Right ventricle myocardium superior (tissue), 1 donor: ENCODE results near the gene CACNA1I. TPM values are rescaled to one million over a fixed set of nuclear protein-coding genes. Genes with fewer than 3 reads are reported as not detected.

Source experiments
- ATAC-seq: fragments of 200-7000 bp; cut with Tn5 transposase; one replicate; pipeline ENCODE4 v1.9.1; 2020; ENCODE audit warnings: mild to moderate bottlenecking; ENCODE audit not compliant: poor library complexity
- DNase-seq: peaks from one replicate; pipeline ENCODE4 v3.0.0-alpha.2; 2020
- intact Hi-C: fragments of 100-400 bp; cut with DNase I; formaldehyde crosslinking; loops from one replicate; pipeline ENCODE4 v1.11.2; 2022
- total RNA-seq: library from RNA; stranded (reverse); fragmentation: NEBNext Ultra II Directional; extraction: Animal tissue kit (Norgen Biotek cat#: 25700); gene quantifications from one replicate; pipeline ENCODE4 v1.2.1, GENCODE V29; 2021
- donor health status: DM: no; HTN: yes; CAD: no; lungs with severe emphysema.

The CACNA1I gene
- total RNA-seq, 1 donor from 2014 or later: 0.03 TPM

DNA sequence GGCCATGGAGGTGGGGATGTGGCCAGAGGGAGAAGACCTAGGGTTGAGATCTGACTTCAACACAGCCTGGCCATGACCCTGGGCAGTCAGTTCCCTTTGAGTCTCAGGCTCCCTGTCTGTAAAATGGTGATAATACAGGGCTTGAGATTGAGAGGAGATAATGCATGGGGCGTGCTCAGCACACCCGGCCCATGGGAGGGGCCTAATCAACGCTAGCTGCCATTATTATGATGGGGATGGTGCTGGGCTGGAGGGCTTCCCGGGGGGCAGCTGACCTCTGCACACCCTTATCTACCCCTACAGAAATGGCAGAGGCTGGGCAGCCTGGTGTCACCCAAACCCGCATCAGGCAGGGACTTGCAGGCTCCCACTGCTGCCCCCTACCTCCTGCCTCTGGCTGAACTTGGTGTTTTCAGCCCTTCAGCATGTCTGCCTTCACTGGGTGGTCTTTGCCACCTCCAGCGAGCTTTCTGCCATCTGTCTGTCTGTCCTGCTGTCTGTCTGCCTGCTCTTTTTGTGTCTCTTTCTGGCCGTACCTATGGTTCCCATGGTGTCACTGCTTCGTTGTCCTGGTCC is 84.5 kb downstream of the CACNA1I start:
- DNase-seq (no peak), ATAC-seq (no peak)
- intact Hi-C loops: no loop called here

GRCh38 chr22:39655831-39656230 is 85.3 kb downstream of the CACNA1I start:
- no peak for ATAC-seq
- DNase-seq: no peak
- intact Hi-C loops: no loop called here

DNA sequence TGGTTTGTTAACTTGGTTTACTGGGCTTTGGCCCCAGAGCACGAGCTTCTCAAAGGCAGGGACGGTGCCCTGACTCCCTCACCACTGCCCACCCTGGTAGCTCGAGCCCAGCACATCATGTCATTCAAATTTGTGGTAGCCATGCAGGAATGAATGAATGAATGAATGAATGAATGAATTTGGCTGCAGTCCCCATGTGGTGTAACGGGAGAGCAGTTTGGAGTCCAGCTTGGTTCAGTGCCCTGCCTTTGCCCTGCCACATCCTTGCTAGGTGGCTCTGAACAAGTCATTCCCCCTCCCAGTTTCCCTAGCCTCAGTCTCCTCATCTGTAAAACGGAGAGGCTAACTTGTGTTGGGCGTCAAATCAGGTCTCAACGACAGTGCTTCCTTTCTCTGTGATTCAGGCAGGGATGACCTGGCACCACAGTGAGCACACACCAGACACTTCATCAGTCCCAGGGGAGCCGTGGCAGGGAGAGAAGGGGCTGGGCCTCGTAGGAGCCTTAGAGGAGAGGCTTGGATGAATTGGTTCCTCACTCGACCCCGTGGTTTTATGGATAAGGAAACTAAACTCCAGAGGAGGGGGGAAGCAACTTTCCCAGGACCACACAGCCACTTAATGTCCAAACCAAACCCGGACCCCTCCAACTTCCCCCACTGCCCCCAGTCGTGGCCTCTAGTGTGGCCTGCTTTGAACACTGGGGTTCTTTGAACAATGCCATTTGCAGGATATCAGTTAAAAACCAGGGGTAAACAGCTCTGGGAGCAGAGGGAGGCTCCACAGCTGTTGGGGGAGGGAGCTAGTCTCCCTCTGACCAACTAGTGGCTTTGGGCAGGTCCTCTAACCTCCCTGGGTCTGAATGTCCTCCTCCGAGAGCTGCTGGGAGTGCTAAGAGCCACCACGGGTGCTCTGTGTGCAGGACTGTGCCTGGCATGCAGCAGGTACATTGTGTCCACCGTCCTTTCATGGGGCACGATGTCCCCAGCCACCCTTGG is 86.2 kb downstream of the CACNA1I start:
- DNase-seq (no peak), ATAC-seq (no peak)
- intact Hi-C loops: no loop called here

DNA sequence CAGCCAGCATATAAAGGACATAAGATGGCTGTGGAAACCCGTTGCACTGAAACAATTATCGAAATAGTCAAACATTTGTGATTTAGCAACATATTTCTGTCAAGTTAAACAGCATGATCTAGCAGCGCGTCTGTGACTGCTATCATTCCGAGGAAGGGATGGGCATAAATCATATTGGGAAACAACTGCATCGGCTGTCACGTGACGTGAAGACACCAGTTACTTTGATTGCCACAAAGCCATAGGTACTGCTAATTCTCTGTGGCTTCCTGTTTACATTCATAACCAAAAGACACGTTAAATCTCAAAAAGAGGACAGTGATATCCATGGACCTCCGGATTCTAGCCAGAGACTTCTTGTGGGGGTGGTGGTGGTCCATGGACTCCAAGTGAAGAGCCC is 87.8 kb downstream of the CACNA1I start:
- DNase-seq: no peak
- no peak for ATAC-seq
- intact Hi-C loops: no loop called here

GRCh38 chr22:39658806-39659463 is 88.4 kb downstream of the CACNA1I start:
- DNase-seq: no peak
- ATAC-seq: no peak
- intact Hi-C loops: no loop called here

GRCh38 chr22:39661501-39661841 is 90.9 kb downstream of the CACNA1I start:
- DNase-seq (no peak), ATAC-seq (no peak)
- intact Hi-C loops: no loop called here

DNA sequence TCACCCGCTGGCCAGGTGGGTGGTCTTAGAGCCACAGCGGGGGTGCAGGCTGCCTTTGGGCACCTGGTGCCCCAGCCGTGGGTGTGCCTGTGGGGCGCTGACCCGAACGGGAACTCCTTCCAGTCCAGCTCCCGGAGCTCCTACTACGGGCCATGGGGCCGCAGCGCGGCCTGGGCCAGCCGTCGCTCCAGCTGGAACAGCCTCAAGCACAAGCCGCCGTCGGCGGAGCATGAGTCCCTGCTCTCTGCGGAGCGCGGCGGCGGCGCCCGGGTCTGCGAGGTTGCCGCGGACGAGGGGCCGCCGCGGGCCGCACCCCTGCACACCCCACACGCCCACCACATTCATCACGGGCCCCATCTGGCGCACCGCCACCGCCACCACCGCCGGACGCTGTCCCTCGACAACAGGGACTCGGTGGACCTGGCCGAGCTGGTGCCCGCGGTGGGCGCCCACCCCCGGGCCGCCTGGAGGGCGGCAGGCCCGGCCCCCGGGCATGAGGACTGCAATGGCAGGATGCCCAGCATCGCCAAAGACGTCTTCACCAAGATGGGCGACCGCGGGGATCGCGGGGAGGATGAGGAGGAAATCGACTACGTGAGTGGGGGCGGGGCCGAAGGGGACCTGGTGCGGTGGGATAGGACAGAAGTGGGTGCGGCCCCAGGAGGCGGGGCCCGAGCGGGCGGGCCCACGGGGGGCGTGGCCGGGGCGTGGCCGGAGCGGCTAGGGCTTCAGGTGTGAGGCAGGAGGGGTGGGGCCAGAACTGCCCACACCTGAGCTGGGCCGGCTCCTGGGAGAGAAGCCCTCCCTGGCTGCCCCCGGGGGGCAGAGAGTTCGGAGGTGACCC is 91.5 kb downstream of the CACNA1I start:
- no peak for DNase-seq
- no peak for ATAC-seq
- intact Hi-C loops: no loop called here

GRCh38 chr22:39662686-39663052 is 92.1 kb downstream of the CACNA1I start:
- DNase-seq (no peak), ATAC-seq (no peak)

GRCh38 chr22:39663751-39664150 is 93.2 kb downstream of the CACNA1I start:
- ATAC-seq (no peak), DNase-seq (no peak)
- intact Hi-C loops: no loop called here

More at GRCh38 chr22:39662686-39663052, 92.1 kb downstream of the CACNA1I start:
- intact Hi-C loops: no loop called here

GRCh38 chr22:39664485-39665200 is 94.1 kb downstream of the CACNA1I start:
- ATAC-seq: no peak
- intact Hi-C loops: no loop called here
- no peak for DNase-seq

DNA sequence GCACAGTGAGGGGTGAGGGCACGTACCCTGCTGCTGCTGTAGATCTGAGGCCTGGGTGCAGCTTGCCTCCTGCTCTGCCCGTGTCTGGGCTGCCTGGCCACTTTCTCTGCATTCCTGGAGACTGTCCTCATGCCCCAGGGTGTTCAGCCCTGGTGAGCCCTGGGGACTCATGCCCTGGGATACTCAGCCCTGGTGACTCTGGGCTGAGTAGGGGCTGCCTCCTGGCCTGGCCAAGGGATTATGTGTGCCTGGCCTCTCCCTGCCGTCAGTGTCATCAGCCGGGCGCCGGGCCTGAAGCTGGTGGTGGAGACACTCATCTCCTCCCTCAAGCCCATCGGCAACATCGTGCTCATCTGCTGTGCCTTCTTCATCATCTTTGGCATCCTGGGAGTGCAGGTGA is 94.7 kb downstream of the CACNA1I start:
- DNase-seq (no peak), ATAC-seq (no peak)
- intact Hi-C loops: no loop called here

- DNase-seq (no peak), ATAC-seq (no peak)
- intact Hi-C loops: no loop called here
Measured at GRCh38 chr22:39665661-39666431, 95.3 kb downstream of the CACNA1I start.

GRCh38 chr22:39666495-39666894 is 95.9 kb downstream of the CACNA1I start:
- intact Hi-C loops: no loop called here
- DNase-seq (no peak), ATAC-seq (no peak)

DNA sequence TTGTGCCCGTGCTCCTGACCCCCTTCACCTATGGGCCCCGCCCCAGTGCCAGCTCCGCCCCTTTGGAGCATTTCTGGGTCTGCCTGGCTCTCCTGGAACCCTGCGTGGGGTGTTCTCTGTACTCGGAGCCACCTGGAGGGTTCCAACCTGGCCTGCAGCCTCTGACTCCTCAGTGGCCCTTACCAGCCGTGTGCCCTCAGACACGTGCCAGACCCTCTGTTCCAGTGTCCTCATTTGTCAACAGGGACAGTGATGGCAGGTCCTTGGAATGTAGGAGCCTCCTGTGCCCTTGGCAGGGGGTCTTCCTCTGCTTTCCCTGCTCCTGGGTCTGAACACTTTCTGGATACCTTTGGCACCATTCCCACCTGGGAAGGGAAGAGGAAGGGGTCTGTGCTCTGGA is 96.4 kb downstream of the CACNA1I start:
- intact Hi-C loops: no loop called here
- no peak for ATAC-seq

DNA sequence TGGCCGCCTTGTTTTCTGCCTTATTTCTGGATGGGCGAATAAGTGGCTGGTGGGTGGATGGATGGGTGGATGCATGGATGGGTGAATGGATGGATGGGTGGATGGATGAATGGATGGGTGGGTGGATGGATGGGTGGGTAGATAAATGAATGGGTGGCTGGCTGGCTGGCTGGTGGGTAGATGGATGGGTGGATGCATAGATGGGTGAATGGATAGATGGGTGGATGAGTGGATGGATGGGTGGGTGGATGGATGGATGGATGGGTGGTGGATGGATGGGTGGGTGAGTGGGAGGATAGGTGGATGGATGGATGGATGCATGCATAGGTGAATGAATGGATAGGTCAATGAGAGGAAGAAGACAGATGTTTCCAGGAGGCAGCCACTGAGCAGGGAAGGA is 98.9 kb downstream of the CACNA1I start:
- DNase-seq (no peak), ATAC-seq (no peak)
- intact Hi-C loops: no loop called here

More for the DNA sequence above, 96.4 kb downstream of the CACNA1I start:
- no peak for DNase-seq

DNA sequence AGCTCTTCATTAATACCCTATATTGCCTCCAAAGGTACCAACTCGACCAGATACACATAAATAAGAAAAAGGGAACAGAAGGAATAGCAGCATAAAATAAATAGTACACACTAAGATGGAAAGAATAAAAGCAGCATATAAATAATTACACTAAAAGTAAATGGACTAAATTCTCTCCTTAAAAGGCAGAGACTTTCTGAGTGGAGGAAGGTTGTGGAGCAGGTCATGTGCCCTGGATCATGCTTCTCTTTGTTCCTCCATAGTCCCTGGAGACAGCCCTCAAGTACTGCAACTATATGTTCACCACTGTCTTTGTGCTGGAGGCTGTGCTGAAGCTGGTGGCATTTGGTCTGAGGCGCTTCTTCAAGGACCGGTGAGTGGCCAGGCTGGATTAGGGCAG is 101.4 kb downstream of the CACNA1I start:
- ATAC-seq (no peak), DNase-seq (no peak)
- intact Hi-C loops: no loop called here

DNA sequence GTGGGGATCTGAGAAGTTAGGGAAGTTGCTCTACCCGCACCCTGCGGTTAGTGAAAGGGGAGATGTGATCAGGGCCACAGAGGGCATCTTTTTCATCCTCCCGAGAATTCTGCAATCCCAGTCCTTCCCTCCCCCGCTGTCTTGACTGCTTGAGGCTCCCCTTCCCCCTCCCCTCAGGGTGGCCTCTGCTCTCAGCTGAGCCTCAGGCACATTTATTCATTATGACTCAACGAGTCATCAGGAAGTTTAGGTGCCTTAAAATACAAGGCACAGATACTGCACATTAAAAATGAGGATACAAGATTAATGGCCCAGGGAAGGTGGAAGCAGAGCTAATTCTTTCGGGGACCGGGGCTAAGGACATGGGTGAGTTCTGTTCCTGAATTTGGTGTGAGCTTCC is 104.0 kb downstream of the CACNA1I start:
- intact Hi-C loops: no loop called here
- no peak for DNase-seq
- ATAC-seq: no peak

DNA sequence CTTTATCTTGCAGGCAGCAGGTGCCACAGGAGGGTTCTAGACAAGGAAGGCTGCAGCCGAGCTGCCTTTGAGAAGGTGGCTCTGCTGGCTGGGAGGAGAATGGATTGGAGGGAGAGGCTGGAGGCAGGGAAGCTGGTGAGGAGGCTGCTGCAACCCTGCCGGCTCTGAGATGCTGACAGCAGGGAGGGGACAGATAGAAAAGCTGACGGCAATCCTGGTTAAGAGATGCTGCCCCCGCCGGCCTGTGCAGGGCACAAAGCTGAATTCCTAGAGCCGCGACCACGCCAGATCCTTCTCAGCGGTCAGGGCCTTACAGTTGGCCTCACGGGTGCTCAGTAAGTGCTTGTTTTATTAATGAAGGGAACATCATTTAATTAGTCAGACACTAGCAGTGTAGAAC is 105.4 kb downstream of the CACNA1I start:
- intact Hi-C loops: no loop called here
- DNase-seq (no peak), ATAC-seq (no peak)
